BLaER1 (cell line): Measurements from ENCODE around the gene CD99L2.
A peak's percentile ranks its signal among the peaks of the same experiment; 100 is the strongest.
"Not testable (repeated sequence)": the region's sequence is repeated elsewhere in the genome, so short reads cannot be mapped to it uniquely, and the experiment has no call there.

ENCODE experiments used
- H3K27ac ChIP-seq: shearing (Covaris generic); formaldehyde crosslinking; 2 replicates; pipeline ENCODE4 v1.8.1; 2022
- H3K27me3 ChIP-seq: shearing (Covaris generic); formaldehyde crosslinking; 2 replicates; pipeline ENCODE4 v1.8.1; 2022
- H3K36me3 ChIP-seq: shearing (Covaris generic); formaldehyde crosslinking; 2 replicates; pipeline ENCODE4 v1.8.1; 2022
- H3K4me1 ChIP-seq: shearing (Covaris generic); formaldehyde crosslinking; 2 replicates; pipeline ENCODE4 v1.8.1; 2022
- H3K4me2 ChIP-seq: shearing (Covaris generic); formaldehyde crosslinking; 2 replicates; pipeline ENCODE4 v1.8.1; 2022
- H3K4me3 ChIP-seq: shearing (Covaris generic); formaldehyde crosslinking; 2 replicates; pipeline ENCODE4 v1.8.1; 2022
- H3K9ac ChIP-seq: shearing (Covaris generic); formaldehyde crosslinking; 2 replicates; pipeline ENCODE4 v1.8.1; 2022
- H3K9me3 ChIP-seq: shearing (Covaris generic); formaldehyde crosslinking; 2 replicates; pipeline ENCODE4 v1.8.1; 2022
- H4K20me1 ChIP-seq: shearing (Covaris generic); formaldehyde crosslinking; 2 replicates; pipeline ENCODE4 v1.8.1; 2022
- Cebpa-rat ChIP-seq: shearing (Covaris generic); IDR thresholded peaks from 2 replicates; pipeline ENCODE4 v1.8.1; 2022

Gene CD99L2

GRCh38 chrX:150899191-150899757, 806 bp upstream of the CD99L2 start:
- Histone ChIP-seq H3K9me3 (no peaks in the 10 kb centered on the region), H3K27ac (peak overlapping the region; percentile 65), H3K4me1 (peaks cover 11% of the 10 kb centered on the region), H3K27me3 (no peaks in the 10 kb centered on the region), H3K4me3 (peak overlapping the region; percentile 76), H3K36me3 (no peaks in the 10 kb centered on the region), H4K20me1 (peaks cover 12% of the 10 kb centered on the region; the same call in 1 of the 2 replicates), H3K4me2 (peak overlapping the region; percentile 82), H3K9ac (peak overlapping the region; percentile 75)
- no peak for TF ChIP-seq Cebpa-rat

GRCh38 chrX:150897421-150898320, 797 bp downstream of the CD99L2 start:
- no peaks in the 10 kb centered on the region for H3K36me3 ChIP-seq
- peak overlapping the region; percentile 90 for H3K9ac ChIP-seq
- H3K27ac ChIP-seq: peak overlapping the region; percentile 87
- H3K27me3 ChIP-seq: no peaks in the 10 kb centered on the region
- no peaks in the 10 kb centered on the region for H3K9me3 ChIP-seq
- H3K4me1 ChIP-seq: 0 out of 2 replicates have a peak, but pooled peaks cover 6% of the 10 kb centered on the region
- H3K4me2 ChIP-seq: peak overlapping the region; percentile 67
- H4K20me1 ChIP-seq: peaks cover 12% of the 10 kb centered on the region; the same call in 1 of the 2 replicates
- peak overlapping the region; percentile 76 for H3K4me3 ChIP-seq
- TF ChIP-seq Cebpa-rat: no peak

- Histone ChIP-seq H3K27ac (no peak overlapping the region), H3K4me2 (no peak overlapping the region), H4K20me1 (peaks cover 12% of the 10 kb centered on the region; the same call in 1 of the 2 replicates), H3K4me1 (0 out of 2 replicates have a peak, but pooled peaks cover 6% of the 10 kb centered on the region), H3K27me3 (no peaks in the 10 kb centered on the region), H3K4me3 (no peak overlapping the region), H3K36me3 (no peaks in the 10 kb centered on the region), H3K9me3 (no peaks in the 10 kb centered on the region), H3K9ac (no peak overlapping the region)
- TF ChIP-seq Cebpa-rat: no peak
Measured at GRCh38 chrX:150896632-150897031, 1.8 kb downstream of the CD99L2 start.

GRCh38 chrX:150893936-150894335, 4.5 kb downstream of the CD99L2 start:
- no peaks in the 10 kb centered on the region for H3K9me3 ChIP-seq
- peaks cover 12% of the 10 kb centered on the region; the same call in 1 of the 2 replicates for H4K20me1 ChIP-seq
- no peak overlapping the region for H3K27ac ChIP-seq
- 0 out of 2 replicates have a peak, but pooled peaks cover 6% of the 10 kb centered on the region for H3K4me1 ChIP-seq
- no peak overlapping the region for H3K4me3 ChIP-seq
- no peaks in the 10 kb centered on the region for H3K27me3 ChIP-seq
- no peak for TF ChIP-seq Cebpa-rat
- no peaks in the 10 kb centered on the region for H3K36me3 ChIP-seq
- H3K4me2 ChIP-seq: no peak overlapping the region
- H3K9ac ChIP-seq: no peak overlapping the region

- Histone ChIP-seq H3K4me1 (peaks cover 7% of the 10 kb centered on the region; the same call in 1 of the 2 replicates), H3K9me3 (no peaks in the 10 kb centered on the region), H3K27ac (no peak overlapping the region), H3K4me2 (no peak overlapping the region), H4K20me1 (no peaks in the 10 kb centered on the region), H3K9ac (no peak overlapping the region), H3K27me3 (no peaks in the 10 kb centered on the region), H3K36me3 (no peaks in the 10 kb centered on the region), H3K4me3 (no peak overlapping the region)
- no peak for TF ChIP-seq Cebpa-rat
Measured at GRCh38 chrX:150889131-150889530, 9.3 kb downstream of the CD99L2 start.

GRCh38 chrX:150887906-150888465, 10.5 kb downstream of the CD99L2 start:
- Histone ChIP-seq H3K4me2 (no peak overlapping the region), H3K27me3 (no peaks in the 10 kb centered on the region), H4K20me1 (no peaks in the 10 kb centered on the region), H3K36me3 (no peaks in the 10 kb centered on the region), H3K9me3 (no peaks in the 10 kb centered on the region), H3K4me1 (peaks cover 7% of the 10 kb centered on the region; the same call in 1 of the 2 replicates), H3K4me3 (no peak overlapping the region), H3K27ac (no peak overlapping the region), H3K9ac (no peak overlapping the region)
- no peak for TF ChIP-seq Cebpa-rat

- H3K27me3 ChIP-seq: not testable (repeated sequence)
Measured at GRCh38 chrX:150887268-150887667, 11.2 kb downstream of the CD99L2 start.

GRCh38 chrX:150886381-150886780, 12.1 kb downstream of the CD99L2 start:
- no peak overlapping the region for H3K4me3 ChIP-seq
- H3K4me1 ChIP-seq: peaks cover 7% of the 10 kb centered on the region; the same call in 1 of the 2 replicates
- no peaks in the 10 kb centered on the region for H4K20me1 ChIP-seq
- no peaks in the 10 kb centered on the region for H3K27me3 ChIP-seq
- no peak for TF ChIP-seq Cebpa-rat
- no peaks in the 10 kb centered on the region for H3K9me3 ChIP-seq
- H3K36me3 ChIP-seq: no peaks in the 10 kb centered on the region
- H3K4me2 ChIP-seq: peak overlapping the region; percentile 19; the same call in 1 of the 2 replicates
- H3K9ac ChIP-seq: no peak overlapping the region
- H3K27ac ChIP-seq: no peak overlapping the region

More at GRCh38 chrX:150887268-150887667, 11.2 kb downstream of the CD99L2 start:
- not testable (repeated sequence) for H3K36me3 ChIP-seq, H4K20me1 ChIP-seq, H3K9ac ChIP-seq, H3K4me3 ChIP-seq, H3K9me3 ChIP-seq, H3K27ac ChIP-seq, H3K4me1 ChIP-seq, H3K4me2 ChIP-seq

GRCh38 chrX:150880808-150881165, 17.7 kb downstream of the CD99L2 start:
- H3K4me2 ChIP-seq: no peak overlapping the region
- no peaks in the 10 kb centered on the region for H4K20me1 ChIP-seq
- no peaks in the 10 kb centered on the region for H3K4me1 ChIP-seq
- no peak overlapping the region for H3K4me3 ChIP-seq
- peaks cover 2% of the 10 kb centered on the region for H3K9me3 ChIP-seq
- no peaks in the 10 kb centered on the region for H3K27me3 ChIP-seq
- no peak overlapping the region for H3K27ac ChIP-seq
- no peaks in the 10 kb centered on the region for H3K36me3 ChIP-seq
- TF ChIP-seq Cebpa-rat: no peak
- H3K9ac ChIP-seq: no peak overlapping the region
